ENCODE measurements around the gene SETD3.
A peak's percentile ranks its signal among the peaks of the same experiment; 100 is the strongest.

Gene SETD3

GRCh38 chr14:99393059-99393655 is 87.5 kb downstream of the SETD3 start:
- in situ Hi-C loops (cut with MboI; ENCODE audit: low sequenced_read_pairs, unreplicated experiment), result no loop called here
- TF ChIP-seq, protein P1, sequence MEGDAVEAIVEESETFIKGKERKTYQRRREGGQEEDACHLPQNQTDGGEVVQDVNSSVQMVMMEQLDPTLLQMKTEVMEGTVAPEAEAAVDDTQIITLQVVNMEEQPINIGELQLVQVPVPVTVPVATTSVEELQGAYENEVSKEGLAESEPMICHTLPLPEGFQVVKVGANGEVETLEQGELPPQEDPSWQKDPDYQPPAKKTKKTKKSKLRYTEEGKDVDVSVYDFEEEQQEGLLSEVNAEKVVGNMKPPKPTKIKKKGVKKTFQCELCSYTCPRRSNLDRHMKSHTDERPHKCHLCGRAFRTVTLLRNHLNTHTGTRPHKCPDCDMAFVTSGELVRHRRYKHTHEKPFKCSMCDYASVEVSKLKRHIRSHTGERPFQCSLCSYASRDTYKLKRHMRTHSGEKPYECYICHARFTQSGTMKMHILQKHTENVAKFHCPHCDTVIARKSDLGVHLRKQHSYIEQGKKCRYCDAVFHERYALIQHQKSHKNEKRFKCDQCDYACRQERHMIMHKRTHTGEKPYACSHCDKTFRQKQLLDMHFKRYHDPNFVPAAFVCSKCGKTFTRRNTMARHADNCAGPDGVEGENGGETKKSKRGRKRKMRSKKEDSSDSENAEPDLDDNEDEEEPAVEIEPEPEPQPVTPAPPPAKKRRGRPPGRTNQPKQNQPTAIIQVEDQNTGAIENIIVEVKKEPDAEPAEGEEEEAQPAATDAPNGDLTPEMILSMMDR (IDR thresholded peaks at IDR 0.05; ENCODE audit: borderline replicate concordance, control extremely low read depth, extremely low read depth, insufficient read depth, missing control alignments), result peak; percentile 83
- DNase-seq (ENCODE audit: low spot score), result peak; percentile 69

DNA sequence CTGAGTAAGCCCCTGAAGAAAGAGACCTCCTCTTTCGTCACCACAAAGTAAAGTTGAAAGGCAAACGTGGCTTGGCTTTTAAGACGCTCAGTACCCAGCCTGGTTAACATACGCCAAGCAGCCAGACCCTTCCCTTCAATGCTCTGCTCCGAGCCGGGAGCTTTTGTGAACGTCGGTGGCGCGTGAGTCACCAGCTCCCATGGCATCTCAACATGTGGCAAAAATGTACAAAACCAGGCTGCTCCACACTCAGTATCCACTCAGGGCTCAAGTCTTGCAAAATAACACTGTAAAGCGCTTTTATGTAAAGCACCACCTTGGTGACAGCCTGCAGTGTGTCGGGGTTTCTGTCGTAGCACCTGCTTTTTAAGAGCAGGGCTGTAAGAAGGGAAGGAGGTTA is 89.0 kb downstream of the SETD3 start:
- TF ChIP-seq, protein P1 (IDR thresholded peaks at IDR 0.05; ENCODE audit: borderline replicate concordance, control extremely low read depth, extremely low read depth, insufficient read depth, missing control alignments), result no peak
- DNase-seq (ENCODE audit: low spot score), result no peak
- in situ Hi-C loops (cut with MboI; ENCODE audit: low sequenced_read_pairs, unreplicated experiment), result no loop called here

DNA sequence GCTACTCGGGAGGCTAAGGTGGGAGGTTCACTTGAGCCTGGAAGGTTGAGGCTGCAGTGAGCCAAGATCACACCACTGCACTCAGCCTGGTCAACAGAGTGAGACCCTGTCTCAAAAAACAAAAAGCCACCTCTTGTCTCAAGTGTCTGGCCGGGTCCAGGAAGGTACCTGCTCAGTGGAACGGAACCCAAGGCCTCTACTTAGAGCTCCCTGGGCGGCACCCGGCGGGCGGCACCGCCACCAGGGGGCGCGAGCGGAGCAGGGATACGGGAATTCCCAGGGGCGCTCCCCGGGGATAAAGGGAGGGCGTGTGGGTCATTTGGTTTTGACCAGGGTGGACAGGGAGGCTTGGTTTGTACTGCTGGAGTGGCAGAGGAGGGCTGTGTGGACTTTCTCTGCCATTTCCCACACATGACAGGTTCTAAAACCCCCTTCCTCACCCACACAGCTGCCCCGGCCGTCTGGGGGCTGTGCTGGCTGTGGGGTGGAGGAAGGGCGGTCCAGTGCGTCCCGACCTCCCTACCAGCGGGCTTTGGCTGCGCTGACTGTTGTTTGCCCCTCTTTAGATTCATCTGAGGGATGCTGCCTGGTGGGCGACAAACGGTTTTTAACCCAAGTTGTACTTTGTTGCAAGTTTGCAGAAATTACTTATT is 91.4 kb downstream of the SETD3 start:
- in situ Hi-C loops (cut with MboI; ENCODE audit: low sequenced_read_pairs, unreplicated experiment), result no loop called here
- TF ChIP-seq, protein P1 (IDR thresholded peaks at IDR 0.05; ENCODE audit: borderline replicate concordance, control extremely low read depth, extremely low read depth, insufficient read depth, missing control alignments), result peak; percentile 85
- peak; percentile 82 for DNase-seq (ENCODE audit: low spot score)

DNA sequence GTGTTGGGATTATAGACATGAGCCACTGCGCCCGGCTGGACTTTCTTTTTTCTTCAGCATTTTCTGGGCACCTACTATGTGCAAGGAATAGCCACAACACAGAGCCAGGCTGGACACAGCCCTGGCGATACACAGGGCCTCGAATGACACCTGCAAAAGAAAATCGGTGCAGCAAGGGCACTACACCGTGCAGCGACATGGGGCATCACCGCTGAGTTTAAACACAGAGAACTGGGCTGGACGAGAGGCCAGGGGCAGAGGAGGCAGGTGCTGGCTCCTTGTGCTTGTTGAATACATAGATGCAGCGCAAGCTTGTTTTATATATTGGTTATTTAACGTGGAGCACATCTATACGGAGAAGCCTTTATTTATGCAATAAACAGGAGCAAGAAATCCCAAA is 92.4 kb downstream of the SETD3 start:
- no peak for DNase-seq (ENCODE audit: low spot score)
- in situ Hi-C loops (cut with MboI; ENCODE audit: low sequenced_read_pairs, unreplicated experiment), result no loop called here
- TF ChIP-seq, protein P1 (IDR thresholded peaks at IDR 0.05; ENCODE audit: borderline replicate concordance, control extremely low read depth, extremely low read depth, insufficient read depth, missing control alignments), result no peak

GRCh38 chr14:99387880-99388279 is 92.8 kb downstream of the SETD3 start:
- no peak for DNase-seq (ENCODE audit: low spot score)
- in situ Hi-C loops (cut with MboI; ENCODE audit: low sequenced_read_pairs, unreplicated experiment), result no loop called here
- TF ChIP-seq, protein P1 (IDR thresholded peaks at IDR 0.05; ENCODE audit: borderline replicate concordance, control extremely low read depth, extremely low read depth, insufficient read depth, missing control alignments), result no peak

- in situ Hi-C loops (cut with MboI; ENCODE audit: low sequenced_read_pairs, unreplicated experiment), result no loop called here
- no peak for DNase-seq (ENCODE audit: low spot score)
- TF ChIP-seq, protein P1 (IDR thresholded peaks at IDR 0.05; ENCODE audit: borderline replicate concordance, control extremely low read depth, extremely low read depth, insufficient read depth, missing control alignments), result no peak
Measured at GRCh38 chr14:99384450-99385417, 95.9 kb downstream of the SETD3 start.

Measured in GM13976 (cell line).